K562 (cell line): ENCODE results near the gene RDH5. TPM values are rescaled to one million over a fixed set of nuclear protein-coding genes. Genes with fewer than 3 reads are reported as not detected.

Experiments used
- BHLHE40 ChIP-seq: IDR thresholded peaks from 2 replicates; pipeline ENCODE4 v1.6.1; 2011; ENCODE audit warnings: low read length, improper control_type of control experiment
- EZH2 ChIP-seq: IDR thresholded peaks from 2 replicates; pipeline ENCODE4 v1.6.1; 2012; ENCODE audit warnings: low read depth, mild to moderate bottlenecking, inconsistent platforms, low read length, borderline replicate concordance
- FOSL1 ChIP-seq: fragments of 200-800 bp; sonication (Bioruptor generic); conservative IDR thresholded peaks from 2 replicates; pipeline ENCODE4 v1.6.1; 2016; ENCODE audit warnings: missing genetic modification characterization, missing compliant biosample characterization
- HBP1 ChIP-seq: fragments of 450-650 bp; formaldehyde crosslinking; IDR thresholded peaks from 2 replicates; pipeline ENCODE4 v1.4.0; 2022; ENCODE audit warnings: missing genetic modification characterization
- LEF1 ChIP-seq: fragments of 450-650 bp; IDR thresholded peaks from 2 replicates; pipeline ENCODE4 v1.6.1; 2016; ENCODE audit warnings: mild to moderate bottlenecking
- NR2F6 ChIP-seq: fragments of 450-650 bp; formaldehyde crosslinking; IDR thresholded peaks from 2 replicates; pipeline ENCODE4 v1.4.0; 2020; ENCODE audit warnings: mild to moderate bottlenecking
- TOE1 ChIP-seq, 2 experiments: fragments of 450-650 bp in 1 of 2; sonication (generic) in 1 of 2; formaldehyde crosslinking in 1 of 2; IDR thresholded peaks; 2 replicates each; pipeline versions ENCODE4 v1.7.1 to v1.8.0; 2016 to 2022; ENCODE audit warnings: borderline replicate concordance in 2 of 2, mild to moderate bottlenecking in 2 of 2, antibody characterized with exemption in 1 of 2, inconsistent platforms in 1 of 2, low read depth in 1 of 2, missing genetic modification reagents in 1 of 2, moderate library complexity in 1 of 2
- U2AF2 ChIP-seq: fragments of 200-400 bp; formaldehyde crosslinking; optimal IDR thresholded peaks from 2 replicates; pipeline ENCODE3; 2017; ENCODE audit warnings: low read depth, mild to moderate bottlenecking, low read length
- ZBTB40 ChIP-seq, 2 experiments: fragments of 450-650 bp in 1 of 2; sonication (generic) in 1 of 2; formaldehyde crosslinking in 1 of 2; IDR thresholded peaks; 2 replicates each; pipeline versions ENCODE4 v1.7.1 to v1.9.0; 2016 to 2022; ENCODE audit warnings: inconsistent platforms in 1 of 2, mild to moderate bottlenecking in 1 of 2, missing genetic modification reagents in 1 of 2
- polyA plus RNA-seq, 8 experiments: library from polyadenylated mRNA; depleted of rRNA in 4 of 8; stranded (reverse) in 5 of 8; unstranded in 3 of 8; fragments of >200 nt; fragmentation: Nextera tagmentation in 2 of 8; fragmentation: Illumina TruSeq in 1 of 8; extraction: Ambion mirVana in 2 of 8; extraction: Trizol in 1 of 8; gene quantifications; 2 replicates each; pipeline versions ENCODE4 v1.2.1 to v1.2.3, GENCODE V29; 2011 to 2014; ENCODE audit warnings: inconsistent platforms in 1 of 8, missing spikeins in 1 of 8
- total RNA-seq, 7 experiments: library from RNA; depleted of rRNA in 6 of 7; stranded (reverse); fragments of >200 nt in 6 of 7; fragmentation: Illumina TruSeq in 2 of 7; extraction: Trizol in 2 of 7; gene quantifications; 2 replicates each; pipeline versions ENCODE4 v1.2.1 to v1.2.3, GENCODE V29; 2011 to 2021; ENCODE audit warnings: low replicate concordance in 1 of 7
- TF ChIP-seq, protein P1 (sequence below): fragments of 450-650 bp; IDR thresholded peaks from 2 replicates; pipeline ENCODE4 v1.6.1; 2017; ENCODE audit warnings: antibody characterized with exemption, mild to moderate bottlenecking

The RDH5 gene
- total and polyA plus RNA-seq, 9 of the 15 experiments (the other 6 are each of a cell fraction or from before 2014, with no cell fraction given) = 0.28 to 2.0 (median 1.1) TPM; not detected in 1

- TF ChIP-seq HBP1 = peak; percentile 63; the same call in 1 of the 2 replicates
- TF ChIP-seq BHLHE40 = peak; percentile 88
- peak; percentile 53 for TF ChIP-seq FOSL1 (tag)
- 0 out of 2 replicates have a peak, but pooled peaks have one; percentile 66 for TF ChIP-seq TOE1 (IDR thresholded peaks at IDR 0.05; ENCODE audit: borderline replicate concordance)
- TF ChIP-seq TOE1 (CRISPR knock-in tag; IDR thresholded peaks at IDR 0.05; ENCODE audit: borderline replicate concordance, low read depth) = no peak
- TF ChIP-seq NR2F6 (CRISPR knock-in tag) = no peak
- TF ChIP-seq, protein P1, sequence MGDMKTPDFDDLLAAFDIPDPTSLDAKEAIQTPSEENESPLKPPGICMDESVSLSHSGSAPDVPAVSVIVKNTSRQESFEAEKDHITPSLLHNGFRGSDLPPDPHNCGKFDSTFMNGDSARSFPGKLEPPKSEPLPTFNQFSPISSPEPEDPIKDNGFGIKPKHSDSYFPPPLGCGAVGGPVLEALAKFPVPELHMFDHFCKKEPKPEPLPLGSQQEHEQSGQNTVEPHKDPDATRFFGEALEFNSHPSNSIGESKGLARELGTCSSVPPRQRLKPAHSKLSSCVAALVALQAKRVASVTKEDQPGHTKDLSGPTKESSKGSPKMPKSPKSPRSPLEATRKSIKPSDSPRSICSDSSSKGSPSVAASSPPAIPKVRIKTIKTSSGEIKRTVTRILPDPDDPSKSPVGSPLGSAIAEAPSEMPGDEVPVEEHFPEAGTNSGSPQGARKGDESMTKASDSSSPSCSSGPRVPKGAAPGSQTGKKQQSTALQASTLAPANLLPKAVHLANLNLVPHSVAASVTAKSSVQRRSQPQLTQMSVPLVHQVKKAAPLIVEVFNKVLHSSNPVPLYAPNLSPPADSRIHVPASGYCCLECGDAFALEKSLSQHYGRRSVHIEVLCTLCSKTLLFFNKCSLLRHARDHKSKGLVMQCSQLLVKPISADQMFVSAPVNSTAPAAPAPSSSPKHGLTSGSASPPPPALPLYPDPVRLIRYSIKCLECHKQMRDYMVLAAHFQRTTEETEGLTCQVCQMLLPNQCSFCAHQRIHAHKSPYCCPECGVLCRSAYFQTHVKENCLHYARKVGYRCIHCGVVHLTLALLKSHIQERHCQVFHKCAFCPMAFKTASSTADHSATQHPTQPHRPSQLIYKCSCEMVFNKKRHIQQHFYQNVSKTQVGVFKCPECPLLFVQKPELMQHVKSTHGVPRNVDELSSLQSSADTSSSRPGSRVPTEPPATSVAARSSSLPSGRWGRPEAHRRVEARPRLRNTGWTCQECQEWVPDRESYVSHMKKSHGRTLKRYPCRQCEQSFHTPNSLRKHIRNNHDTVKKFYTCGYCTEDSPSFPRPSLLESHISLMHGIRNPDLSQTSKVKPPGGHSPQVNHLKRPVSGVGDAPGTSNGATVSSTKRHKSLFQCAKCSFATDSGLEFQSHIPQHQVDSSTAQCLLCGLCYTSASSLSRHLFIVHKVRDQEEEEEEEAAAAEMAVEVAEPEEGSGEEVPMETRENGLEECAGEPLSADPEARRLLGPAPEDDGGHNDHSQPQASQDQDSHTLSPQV = no peak
- TF ChIP-seq LEF1 = 0 out of 2 replicates have a peak, but pooled peaks have one; percentile 34
- no peak for TF ChIP-seq U2AF2
- TF ChIP-seq ZBTB40 (IDR thresholded peaks at IDR 0.05) = no peak; the same call in 1 of the 2 replicates
- TF ChIP-seq ZBTB40 (CRISPR knock-in tag; IDR thresholded peaks at IDR 0.05) = no peak
- no peak for TF ChIP-seq EZH2
Measured at GRCh38 chr12:55727643-55728185, 7.5 kb downstream of the RDH5 start (continued).
